Measurements from ENCODE around the gene MMP7. TPM values are rescaled to one million over a fixed set of nuclear protein-coding genes. Genes with fewer than 3 reads are reported as not detected.

Gene MMP7
- total and polyA plus RNA-seq, 2 of the 4 experiments (the other 2 are of a cell fraction), result not detected

DNA sequence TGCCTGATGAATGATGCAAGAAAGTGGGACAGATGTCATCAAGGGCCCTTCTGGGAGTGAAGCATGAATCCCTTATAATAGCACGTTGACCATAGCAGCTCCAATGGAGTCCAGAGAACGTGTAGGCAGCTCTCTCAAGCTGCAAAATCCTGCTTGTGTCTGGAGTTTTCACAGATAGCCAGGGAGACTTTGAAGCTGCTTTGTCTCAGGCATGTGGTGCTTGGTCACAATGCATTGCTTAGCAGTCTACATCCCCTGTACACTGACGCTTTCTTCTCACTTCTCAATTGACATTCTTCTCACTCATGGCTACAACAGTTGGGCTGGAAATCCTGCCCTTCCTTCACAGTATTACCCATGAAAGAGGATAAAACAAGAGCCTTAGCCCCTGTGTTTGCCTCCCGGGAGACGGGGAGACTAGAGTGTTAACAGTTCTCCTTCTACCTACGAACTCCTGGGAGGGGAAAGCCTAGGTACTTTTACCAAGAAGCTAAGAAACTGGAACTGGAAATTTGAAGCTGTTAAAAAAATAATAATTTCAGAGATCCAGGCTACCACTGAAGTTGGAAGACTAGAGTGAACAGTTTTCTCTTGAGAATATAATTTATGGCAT lies 20.7 kb upstream of the MMP7 start:
- Histone ChIP-seq H3K9ac (ENCODE audit: low read depth, low read length) (no peak overlapping the region), H2BK15ac (ENCODE audit: low read depth, low read length) (no peak overlapping the region), H4K8ac (ENCODE audit: low read depth in 2 of 2, low read length in 2 of 2) (no peak overlapping the region), H3K4ac (ENCODE audit: low read depth, low read length) (no peak overlapping the region), H3K9me3 (ENCODE audit: control insufficient read depth, insufficient read depth, low read length) (no peaks in the 10 kb centered on the region), H3K23ac (ENCODE audit: low read depth, low read length) (0 out of 2 replicates have a peak overlapping the region, but pooled peaks have one; percentile 25), H3K56ac (ENCODE audit: extremely low read depth, insufficient read depth, low read length) (no peak overlapping the region), H3K4me3 (ENCODE audit: insufficient read depth, low read depth, low read length) (no peak overlapping the region), H3K79me1 (ENCODE audit: low read depth in 1 of 2, low read length in 2 of 2) (no peaks in the 10 kb centered on the region), H2BK20ac (ENCODE audit: low read depth, low read length) (no peak overlapping the region), H4K5ac (ENCODE audit: low read depth, low read length) (no peak overlapping the region), H3K4me1 (ENCODE audit: control insufficient read depth, insufficient read depth, low read length) (peaks cover 5% of the 10 kb centered on the region; the same call in 1 of the 2 replicates), H4K91ac (ENCODE audit: insufficient read depth, low read depth, low read length) (no peak overlapping the region), H4K20me1 (ENCODE audit: insufficient read depth, low read length) (no peaks in the 10 kb centered on the region), H3K36me3 (ENCODE audit: control insufficient read depth, insufficient read depth, low read length) (no peaks in the 10 kb centered on the region), H2BK5ac (ENCODE audit: low read depth, low read length, poor library complexity, severe bottlenecking) (no peak overlapping the region), H3K27me3 (ENCODE audit: control insufficient read depth, insufficient read depth, low read length) (no peaks in the 10 kb centered on the region), H2BK120ac (ENCODE audit: low read depth, low read length) (no peak overlapping the region), H2AK5ac (ENCODE audit: low read depth, low read length) (no peak overlapping the region), H3K18ac (ENCODE audit: low read depth, low read length) (no peak overlapping the region), H3K9me1 (ENCODE audit: insufficient read depth, low read length) (0 out of 2 replicates have a peak, but pooled peaks cover 3% of the 10 kb centered on the region), H3K4me2 (ENCODE audit: low read depth, low read length) (no peak overlapping the region), H2AK9ac (replicated peaks; ENCODE audit: low read depth, low read length, poor library complexity) (no peak overlapping the region), H3K27ac (ENCODE audit: insufficient read depth, low read length) (no peak overlapping the region), H2AFZ (replicated peaks; ENCODE audit: low read length, poor library complexity) (peak overlapping the region; percentile 29), H3K14ac (replicated peaks; ENCODE audit: low read depth, low read length) (0 out of 2 replicates have a peak overlapping the region, but pooled peaks have one; percentile 2)
- no TSS peak for BruUV-seq (replicated peaks)
- CTCF ChIA-PET, result no interaction called here
- no peak for TF ChIP-seq RFX5 (IDR thresholded peaks at IDR 0.05; ENCODE audit: low read depth, low read length)
- TF ChIP-seq CEBPB (IDR thresholded peaks at IDR 0.05; ENCODE audit: low read depth, low read length), result no peak
- TF ChIP-seq MAZ (IDR thresholded peaks at IDR 0.05; ENCODE audit: borderline replicate concordance, low read depth, low read length), result no peak
- no peak for TF ChIP-seq MXI1 (IDR thresholded peaks at IDR 0.05; ENCODE audit: borderline replicate concordance, low read depth, low read length)
- no peak for TF ChIP-seq RCOR1 (IDR thresholded peaks at IDR 0.05; ENCODE audit: insufficient replicate concordance, low read length)
- TF ChIP-seq CHD1 (IDR thresholded peaks at IDR 0.05; ENCODE audit: low read depth, low read length), result no peak
- no peak for TF ChIP-seq USF2 (IDR thresholded peaks at IDR 0.05; ENCODE audit: low read depth, low read length)
- TF ChIP-seq MAFK (IDR thresholded peaks at IDR 0.05; ENCODE audit: low read depth, low read length), result no peak
- no peak for TF ChIP-seq ELK1 (IDR thresholded peaks at IDR 0.05; ENCODE audit: borderline replicate concordance, low read depth, low read length)
- no peak for TF ChIP-seq POLR2A (IDR thresholded peaks at IDR 0.05; ENCODE audit: low read depth, low read length)
- TF ChIP-seq NFE2L2 (IDR thresholded peaks at IDR 0.05; ENCODE audit: low read depth, low read length), result no peak
- DNase-seq, result no peak
- in situ Hi-C loops (cut with MboI; ENCODE audit: low sequenced_read_pairs) (no loop called here), dilution Hi-C loops (cut with HindIII; ENCODE audit: low sequenced_read_pairs, unreplicated experiment) (no loop called here), intact Hi-C loops (cut with micrococcal nuclease) (no loop called here)
- ATAC-seq (ENCODE audit: low read depth), result no peak
- WGBS, 2 experiments (ENCODE audit: extremely low coverage in 2 of 2, insufficient read length in 1 of 2), result 30% methylated on average over 2 of the region's 6 CpGs; no CpG with 5 or more reads in 1 of the 2 experiments
- POLR2A ChIA-PET (ENCODE audit: unreplicated experiment), result no interaction called here
